Adipocyte (in vitro differentiated cells): ENCODE data around the gene RBMS1.
"Not testable (repeated sequence)": the region's sequence is repeated elsewhere in the genome, so short reads cannot be mapped to it uniquely, and the experiment has no call there.

Experiments used
- DNase-seq: peaks from one replicate; pipeline ENCODE4 v3.0.0-alpha.2; 2015; ENCODE audit warnings: low read depth
- H3K27me3 ChIP-seq: replicated peaks from 2 replicates; pipeline ENCODE4 v1.7.0; 2013; ENCODE audit warnings: mild to moderate bottlenecking, low read length, moderate library complexity; ENCODE audit not compliant: control insufficient read depth, insufficient read depth
- H3K36me3 ChIP-seq: 2 replicates; pipeline ENCODE4 v1.7.0; 2013; ENCODE audit warnings: low read length, mild to moderate bottlenecking, moderate library complexity; ENCODE audit not compliant: control insufficient read depth, insufficient read depth, severe bottlenecking
- H3K4me1 ChIP-seq: 2 replicates; pipeline ENCODE4 v1.7.0; 2013; ENCODE audit warnings: mild to moderate bottlenecking, low read length, moderate library complexity; ENCODE audit not compliant: control insufficient read depth, insufficient read depth
- H3K4me3 ChIP-seq: 2 replicates; pipeline ENCODE4 v1.7.0; 2013; ENCODE audit warnings: mild to moderate bottlenecking, low read length, moderate library complexity
- H3K9ac ChIP-seq: 2 replicates; pipeline ENCODE4 v1.7.0; 2013; ENCODE audit warnings: mild to moderate bottlenecking, low read length, moderate library complexity
- H3K9me3 ChIP-seq: 2 replicates; pipeline ENCODE4 v1.7.0; 2013; ENCODE audit warnings: mild to moderate bottlenecking, low read length, moderate library complexity; ENCODE audit not compliant: control insufficient read depth

Gene RBMS1

DNA sequence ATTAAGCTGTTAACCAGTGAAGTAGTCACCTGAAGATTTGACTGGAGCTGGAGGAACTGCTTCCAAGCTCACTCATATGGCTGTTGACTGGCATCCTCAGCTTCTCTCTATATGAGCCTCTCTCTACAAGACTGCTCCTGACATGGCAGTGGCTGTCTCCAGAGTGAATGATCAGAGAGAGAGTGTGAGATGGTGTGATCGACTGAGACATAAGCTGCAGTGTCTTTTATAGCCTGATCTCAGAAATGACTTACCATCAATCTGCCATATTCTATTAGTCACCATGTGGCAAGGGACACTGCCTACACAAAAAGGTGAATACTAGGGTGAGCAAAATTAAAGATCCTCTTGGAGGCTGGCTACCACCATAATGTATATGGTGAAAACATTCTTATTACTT, 7.8 kb upstream of the RBMS1 start:
- no peaks in the 10 kb centered on the region for H3K9me3 ChIP-seq
- no peaks in the 10 kb centered on the region for H3K27me3 ChIP-seq
- H3K4me1 ChIP-seq, result no peaks in the 10 kb centered on the region
- DNase-seq, result no peak
- no peak overlapping the region for H3K4me3 ChIP-seq
- no peak overlapping the region for H3K9ac ChIP-seq
- no peaks in the 10 kb centered on the region for H3K36me3 ChIP-seq

DNA sequence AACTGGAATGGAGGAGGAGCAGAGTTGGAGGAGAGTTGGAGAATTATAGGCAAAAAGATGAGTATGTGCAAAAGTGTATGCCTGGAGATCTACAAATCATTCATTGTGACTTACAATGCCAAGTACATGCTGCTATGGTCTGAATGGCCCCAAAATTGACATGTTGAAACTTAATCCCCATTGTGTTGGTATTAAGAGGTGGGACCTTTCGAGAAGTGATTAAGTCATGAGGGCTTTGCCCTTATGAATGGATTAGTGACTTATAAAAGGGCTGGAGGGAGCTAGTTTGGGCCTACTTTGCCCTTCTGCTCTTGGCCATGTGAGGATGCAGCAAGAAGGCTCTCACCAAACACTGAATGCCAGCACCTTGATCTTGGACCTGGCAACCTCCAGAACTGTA, 6.3 kb upstream of the RBMS1 start:
- DNase-seq, result no peak
- no peak overlapping the region for H3K4me3 ChIP-seq
- no peaks in the 10 kb centered on the region for H3K9me3 ChIP-seq
- H3K36me3 ChIP-seq, result no peaks in the 10 kb centered on the region
- no peak overlapping the region for H3K9ac ChIP-seq
- no peaks in the 10 kb centered on the region for H3K4me1 ChIP-seq
- H3K27me3 ChIP-seq, result no peaks in the 10 kb centered on the region

- no peak for DNase-seq
- Histone ChIP-seq H3K4me1 (peaks cover 6% of the 10 kb centered on the region), H3K9ac (no peak overlapping the region), H3K27me3 (no peaks in the 10 kb centered on the region), H3K36me3 (no peaks in the 10 kb centered on the region), H3K9me3 (no peaks in the 10 kb centered on the region), H3K4me3 (no peak overlapping the region)
Measured at GRCh38 chr2:160498137-160498536, 4.5 kb upstream of the RBMS1 start.

GRCh38 chr2:160494201-160494644, 616 bp upstream of the RBMS1 start:
- no peaks in the 10 kb centered on the region for H3K9me3 ChIP-seq
- H3K9ac ChIP-seq, result peak overlapping the region; percentile 96
- DNase-seq, result peak; percentile 54
- H3K27me3 ChIP-seq, result no peaks in the 10 kb centered on the region
- H3K36me3 ChIP-seq, result no peaks in the 10 kb centered on the region
- peaks cover 32% of the 10 kb centered on the region for H3K4me1 ChIP-seq
- peak overlapping the region; percentile 94 for H3K4me3 ChIP-seq

DNA sequence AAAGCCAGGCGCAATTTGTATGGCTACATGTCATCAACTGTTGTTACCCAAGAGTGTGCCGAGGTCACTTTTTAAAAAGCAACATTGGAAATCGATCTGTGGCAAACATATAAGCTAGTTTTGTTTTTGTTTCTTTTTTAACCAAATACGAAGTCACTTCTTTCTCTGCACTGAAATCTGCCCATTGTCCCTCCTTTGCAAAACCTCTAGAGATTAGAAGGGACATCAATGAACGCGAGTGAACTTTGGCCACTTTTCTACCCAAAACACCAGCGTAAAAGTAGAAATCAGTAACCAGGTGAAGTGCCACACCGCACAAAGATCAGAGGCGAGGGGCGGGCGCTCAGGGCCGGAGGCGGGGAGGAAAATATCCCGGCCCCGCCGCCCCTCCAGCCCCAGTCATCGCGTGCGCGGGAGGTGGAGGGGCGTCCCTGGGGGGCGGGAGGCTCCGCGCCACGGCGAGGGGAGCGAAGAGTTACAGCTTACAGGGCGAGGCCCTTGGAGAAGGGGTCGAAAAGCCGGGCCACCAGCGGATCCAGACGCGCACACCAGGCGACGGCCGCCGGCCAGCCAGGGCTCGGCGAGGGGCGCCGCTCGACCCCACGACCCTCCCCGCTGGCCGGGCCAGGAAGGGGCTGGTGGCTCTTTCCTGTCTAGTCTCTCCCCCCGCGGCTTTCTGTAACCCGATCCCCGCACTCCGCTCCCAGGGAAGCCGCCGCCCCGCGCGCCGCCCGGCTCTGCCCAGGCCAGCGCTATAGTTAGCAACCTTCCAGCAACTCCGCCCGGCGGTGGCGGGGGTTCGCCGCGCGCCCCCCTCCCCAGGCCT, 993 bp downstream of the RBMS1 start:
- H3K9ac ChIP-seq, result peak overlapping the region; percentile 96
- no peaks in the 10 kb centered on the region for H3K36me3 ChIP-seq
- DNase-seq, result peak; percentile 89
- peak overlapping the region; percentile 94 for H3K4me3 ChIP-seq
- peaks cover 37% of the 10 kb centered on the region for H3K4me1 ChIP-seq
- H3K9me3 ChIP-seq, result no peaks in the 10 kb centered on the region
- no peaks in the 10 kb centered on the region for H3K27me3 ChIP-seq

GRCh38 chr2:160491911-160492371, 1.7 kb downstream of the RBMS1 start:
- Histone ChIP-seq H3K4me1 (peaks cover 40% of the 10 kb centered on the region), H3K9me3 (no peaks in the 10 kb centered on the region), H3K27me3 (no peaks in the 10 kb centered on the region), H3K9ac (peak overlapping the region; percentile 96), H3K4me3 (peak overlapping the region; percentile 94), H3K36me3 (no peaks in the 10 kb centered on the region)
- peak; percentile 84 for DNase-seq

GRCh38 chr2:160490733-160491685, 2.6 kb downstream of the RBMS1 start:
- Histone ChIP-seq H3K27me3 (no peaks in the 10 kb centered on the region), H3K9me3 (no peaks in the 10 kb centered on the region), H3K36me3 (no peaks in the 10 kb centered on the region), H3K9ac (peak overlapping the region; percentile 96), H3K4me3 (peak overlapping the region; percentile 94), H3K4me1 (peaks cover 48% of the 10 kb centered on the region)
- DNase-seq, result no peak

DNA sequence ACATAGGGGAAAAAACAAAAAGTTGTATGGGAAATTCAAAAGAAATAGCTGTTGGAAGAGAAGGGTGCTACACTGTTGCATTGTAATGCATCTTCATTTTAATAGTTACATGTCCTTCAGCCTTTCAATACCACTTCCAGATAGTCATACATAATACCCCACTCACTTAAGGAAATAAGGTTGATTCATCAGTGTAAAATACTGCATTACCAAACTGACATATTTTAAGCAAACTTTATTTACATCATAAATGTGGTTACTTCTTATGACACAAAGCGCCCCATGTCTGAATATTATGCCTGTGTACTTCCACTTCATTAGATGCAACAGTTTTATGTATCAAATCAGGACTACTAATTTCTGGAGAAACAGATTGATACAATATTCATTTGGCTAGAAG, 4.5 kb downstream of the RBMS1 start:
- H3K27me3 ChIP-seq, result no peaks in the 10 kb centered on the region
- H3K4me3 ChIP-seq, result peak overlapping the region; percentile 2
- no peaks in the 10 kb centered on the region for H3K9me3 ChIP-seq
- peaks cover 45% of the 10 kb centered on the region for H3K4me1 ChIP-seq
- DNase-seq, result no peak
- no peaks in the 10 kb centered on the region for H3K36me3 ChIP-seq
- no peak overlapping the region for H3K9ac ChIP-seq

DNA sequence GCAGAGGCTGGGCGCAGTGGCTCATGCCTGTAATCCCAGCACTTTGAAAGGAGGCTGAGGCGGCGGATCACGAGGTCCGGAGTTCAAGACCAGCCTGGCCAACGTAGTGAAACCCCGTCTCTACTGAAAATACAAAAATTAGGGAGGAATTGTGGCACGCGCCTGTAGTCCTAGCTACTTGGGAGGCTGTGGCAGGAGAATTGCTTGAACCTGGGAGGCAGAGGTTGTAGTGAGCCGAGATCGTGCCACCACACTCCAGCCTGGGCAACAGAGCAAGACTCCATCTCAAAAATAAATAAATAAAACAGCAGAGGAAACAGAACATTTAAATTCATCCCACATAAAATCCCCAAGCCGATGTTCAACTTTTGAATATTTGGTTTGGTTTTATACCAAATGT, 5.3 kb downstream of the RBMS1 start:
- H3K9ac ChIP-seq, H3K27me3 ChIP-seq, H3K36me3 ChIP-seq, H3K9me3 ChIP-seq, H3K4me3 ChIP-seq, DNase-seq: not testable (repeated sequence)
- peaks cover 45% of the 10 kb centered on the region for H3K4me1 ChIP-seq

- H3K27me3 ChIP-seq, result no peaks in the 10 kb centered on the region
- DNase-seq, result no peak
Measured at GRCh38 chr2:160486341-160486740, 7.3 kb downstream of the RBMS1 start.

DNA sequence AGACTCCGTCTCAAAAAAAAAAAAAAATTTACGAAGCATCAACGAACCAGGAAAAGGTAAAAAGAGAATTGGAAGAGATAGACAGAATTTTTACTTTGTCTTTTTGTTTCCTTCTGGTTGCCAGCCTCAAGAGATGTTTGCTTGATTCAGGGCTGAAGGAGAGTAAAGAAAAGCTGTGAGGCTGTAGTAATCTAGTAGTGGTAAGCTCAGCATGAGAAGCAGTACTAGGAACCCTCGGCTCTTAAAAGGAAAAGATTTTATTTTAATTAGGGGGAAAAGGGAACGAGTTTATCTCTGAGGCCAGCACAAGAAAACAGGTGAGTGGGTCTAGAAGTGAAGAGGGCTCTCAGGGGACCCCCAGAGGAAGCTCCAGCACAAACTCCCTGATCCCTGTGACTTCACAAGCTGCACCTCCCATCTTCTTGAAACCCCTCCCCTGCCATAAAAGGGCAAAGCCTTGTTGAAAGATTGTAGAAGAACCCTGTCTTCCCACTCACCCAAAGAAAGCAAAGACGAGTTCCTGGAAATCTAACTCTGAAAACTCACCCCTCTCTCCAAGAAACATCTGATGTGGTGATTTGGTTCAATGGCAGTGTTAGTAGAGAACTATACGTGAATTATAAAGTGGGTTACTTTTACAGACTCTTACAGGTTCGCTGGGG, 8.6 kb downstream of the RBMS1 start:
- peaks cover 35% of the 10 kb centered on the region for H3K4me1 ChIP-seq
- H3K9me3 ChIP-seq, result no peaks in the 10 kb centered on the region
- no peak overlapping the region for H3K4me3 ChIP-seq
- H3K27me3 ChIP-seq, result no peaks in the 10 kb centered on the region
- H3K36me3 ChIP-seq, result no peaks in the 10 kb centered on the region
- H3K9ac ChIP-seq, result no peak overlapping the region
- no peak for DNase-seq

More at GRCh38 chr2:160486341-160486740, 7.3 kb downstream of the RBMS1 start:
- no peak overlapping the region for H3K9ac ChIP-seq
- no peak overlapping the region for H3K4me3 ChIP-seq
- no peaks in the 10 kb centered on the region for H3K36me3 ChIP-seq
- peaks cover 48% of the 10 kb centered on the region for H3K4me1 ChIP-seq
- no peaks in the 10 kb centered on the region for H3K9me3 ChIP-seq
